Spinal cord (tissue), 10 donors: ENCODE data around the gene RNF40. TPM values are rescaled to one million over a fixed set of nuclear protein-coding genes. Genes with fewer than 3 reads are reported as not detected.

Experiments
- DNase-seq, 6 donors: peaks; one replicate each; pipeline versions ENCODE4 v3.0.0 to v3.0.0-alpha.2; 2013 to 2015; ENCODE audit warnings: low spot score in 6 of 6, low read depth in 4 of 6
- H3K27ac ChIP-seq: one replicate; pipeline ENCODE4 v1.5.1; 2013; ENCODE audit warnings: low read depth, low read length, control low read depth
- H3K27me3 ChIP-seq: one replicate; pipeline ENCODE4 v1.6.1; 2013; ENCODE audit warnings: low read length; ENCODE audit not compliant: control insufficient read depth, insufficient read depth
- H3K36me3 ChIP-seq: one replicate; pipeline ENCODE4 v1.6.1; 2013; ENCODE audit warnings: low read length; ENCODE audit not compliant: control insufficient read depth, insufficient read depth
- H3K4me1 ChIP-seq: one replicate; pipeline ENCODE4 v1.6.1; 2013; ENCODE audit warnings: low read length; ENCODE audit not compliant: control insufficient read depth, insufficient read depth
- H3K4me3 ChIP-seq: one replicate; pipeline ENCODE4 v1.5.1; 2013; ENCODE audit warnings: low read depth, low read length, control low read depth
- H3K9me3 ChIP-seq: one replicate; pipeline ENCODE4 v1.6.1; 2013; ENCODE audit warnings: low read length; ENCODE audit not compliant: control insufficient read depth, insufficient read depth
- WGBS: methylation state at CpG from one replicate; pipeline ENCODE4 v1.1.5; 2013; ENCODE audit warnings: missing lambda C conversion rate; ENCODE audit not compliant: insufficient coverage; 5-methylcytosine and 5-hydroxymethylcytosine counted together
- polyA plus RNA-seq, 2 donors: library from polyadenylated mRNA; unstranded; fragments of 120-200 nt; gene quantifications; one replicate each; pipeline ENCODE4 v1.2.1, GENCODE V29; 2013; ENCODE audit not compliant: insufficient read length in 2 of 2
- total RNA-seq, 2 donors: library from RNA; depleted of rRNA in 1 of 2; stranded (reverse); fragments of 120-200 nt in 1 of 2; fragments of >200 nt in 1 of 2; gene quantifications; one replicate each; pipeline versions ENCODE4 v1.2.3 to v1.2.4, GENCODE V29; 2013 to 2014
- donor health status: healthy.

Gene RNF40
- total and polyA plus RNA-seq, 4 donors: 70.7 to 132 (median 115) TPM

GRCh38 chr16:30760577-30761426, 1.3 kb upstream of the RNF40 start:
- peak overlapping the region; percentile 45 for H3K27ac ChIP-seq
- H3K36me3 ChIP-seq: peaks cover 69% of the 10 kb centered on the region
- peak overlapping the region; percentile 91 for H3K4me3 ChIP-seq
- H3K27me3 ChIP-seq: no peaks in the 10 kb centered on the region
- no peak for DNase-seq
- peaks cover 29% of the 10 kb centered on the region for H3K4me1 ChIP-seq
- WGBS: 21% methylated on average over 24 of the region's 26 CpGs
- no peaks in the 10 kb centered on the region for H3K9me3 ChIP-seq

DNA sequence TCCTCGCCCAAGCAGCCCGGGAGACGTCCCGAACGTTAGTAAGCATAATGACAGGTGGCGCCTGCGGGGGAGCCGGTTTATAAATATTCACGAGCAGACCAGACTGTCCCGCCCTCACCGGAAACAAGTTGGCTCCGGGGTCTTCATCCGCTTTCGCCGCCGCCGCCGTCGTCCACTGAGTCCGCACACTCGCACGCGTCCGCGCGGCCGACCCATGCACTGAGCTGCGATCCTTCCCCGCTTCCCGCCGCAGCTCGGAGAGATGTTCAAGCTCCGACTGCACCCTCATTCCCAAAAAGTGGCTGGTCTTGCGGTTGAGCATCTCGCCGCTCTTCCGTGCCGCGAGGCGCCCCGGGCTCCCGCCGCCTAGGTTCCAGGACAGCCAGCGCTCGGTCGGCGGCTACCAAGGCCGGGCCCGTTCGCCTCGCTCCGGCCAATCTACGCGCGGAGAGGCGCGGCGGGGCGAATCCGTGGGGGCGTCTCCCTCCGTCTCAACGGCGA, 645 bp upstream of the RNF40 start:
- peak in 3 of 6 donors; percentile 12 to 57 (median 53) for DNase-seq
- H3K27me3 ChIP-seq: no peaks in the 10 kb centered on the region
- peaks cover 69% of the 10 kb centered on the region for H3K36me3 ChIP-seq
- H3K4me1 ChIP-seq: peaks cover 29% of the 10 kb centered on the region
- H3K4me3 ChIP-seq: peak overlapping the region; percentile 91
- H3K27ac ChIP-seq: peak overlapping the region; percentile 45
- 0% methylated on average over 64 of the region's 64 CpGs for WGBS
- H3K9me3 ChIP-seq: no peaks in the 10 kb centered on the region

- peaks cover 29% of the 10 kb centered on the region for H3K4me1 ChIP-seq
- no peaks in the 10 kb centered on the region for H3K27me3 ChIP-seq
- DNase-seq: no peak
- H3K36me3 ChIP-seq: peaks cover 69% of the 10 kb centered on the region
- H3K4me3 ChIP-seq: peak overlapping the region; percentile 91
- H3K9me3 ChIP-seq: no peaks in the 10 kb centered on the region
- 73% methylated on average over 11 of the region's 15 CpGs for WGBS
- H3K27ac ChIP-seq: peak overlapping the region; percentile 69
Measured at GRCh38 chr16:30762991-30763725, 1.0 kb downstream of the RNF40 start.

DNA sequence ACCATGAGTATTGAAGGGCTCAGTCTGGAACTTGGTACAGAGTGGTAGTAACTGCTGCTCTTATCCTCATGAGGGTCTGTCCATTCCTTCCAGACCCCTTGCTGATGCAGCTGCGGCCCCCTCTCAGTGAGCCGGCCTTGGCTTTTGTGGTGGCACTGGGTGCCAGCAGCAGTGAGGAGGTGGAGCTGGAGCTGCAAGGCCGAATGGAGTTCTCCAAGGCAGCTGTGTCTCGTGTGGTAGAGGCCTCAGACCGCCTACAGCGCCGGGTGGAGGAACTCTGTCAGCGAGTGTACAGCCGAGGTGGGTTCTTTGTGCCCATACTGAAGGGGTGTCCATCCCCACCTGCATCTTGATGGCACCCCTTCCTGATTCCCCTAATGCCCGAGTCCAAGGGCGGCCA, 2.0 kb downstream of the RNF40 start:
- 96% methylated on average over 11 of the region's 11 CpGs for WGBS
- DNase-seq: no peak
- Histone ChIP-seq H3K27ac (no peak overlapping the region), H3K9me3 (no peaks in the 10 kb centered on the region), H3K36me3 (peaks cover 70% of the 10 kb centered on the region), H3K27me3 (no peaks in the 10 kb centered on the region), H3K4me1 (peaks cover 29% of the 10 kb centered on the region), H3K4me3 (no peak overlapping the region)

- no peak for DNase-seq
Measured at GRCh38 chr16:30764816-30765465, 2.8 kb downstream of the RNF40 start.

GRCh38 chr16:30766206-30766932, 4.2 kb downstream of the RNF40 start:
- H3K27ac ChIP-seq: no peak overlapping the region
- H3K4me3 ChIP-seq: no peak overlapping the region
- 94% methylated on average over 29 of the region's 29 CpGs for WGBS
- peaks cover 15% of the 10 kb centered on the region for H3K4me1 ChIP-seq
- H3K36me3 ChIP-seq: peaks cover 84% of the 10 kb centered on the region
- no peaks in the 10 kb centered on the region for H3K9me3 ChIP-seq
- H3K27me3 ChIP-seq: no peaks in the 10 kb centered on the region
- DNase-seq: no peak

More at GRCh38 chr16:30764816-30765465, 2.8 kb downstream of the RNF40 start:
- peaks cover 74% of the 10 kb centered on the region for H3K36me3 ChIP-seq
- H3K27ac ChIP-seq: no peak overlapping the region
- H3K4me1 ChIP-seq: peaks cover 29% of the 10 kb centered on the region
- no peak overlapping the region for H3K4me3 ChIP-seq
- 99% methylated on average over 10 of the region's 12 CpGs for WGBS
- no peaks in the 10 kb centered on the region for H3K27me3 ChIP-seq
- H3K9me3 ChIP-seq: no peaks in the 10 kb centered on the region

GRCh38 chr16:30766933-30767284, 4.8 kb downstream of the RNF40 start:
- Histone ChIP-seq H3K27me3 (no peaks in the 10 kb centered on the region), H3K4me1 (peaks cover 13% of the 10 kb centered on the region), H3K4me3 (no peak overlapping the region), H3K27ac (no peak overlapping the region), H3K36me3 (peaks cover 89% of the 10 kb centered on the region), H3K9me3 (no peaks in the 10 kb centered on the region)
- no peak for DNase-seq
- WGBS: 84% methylated on average over 3 of the region's 4 CpGs

DNA sequence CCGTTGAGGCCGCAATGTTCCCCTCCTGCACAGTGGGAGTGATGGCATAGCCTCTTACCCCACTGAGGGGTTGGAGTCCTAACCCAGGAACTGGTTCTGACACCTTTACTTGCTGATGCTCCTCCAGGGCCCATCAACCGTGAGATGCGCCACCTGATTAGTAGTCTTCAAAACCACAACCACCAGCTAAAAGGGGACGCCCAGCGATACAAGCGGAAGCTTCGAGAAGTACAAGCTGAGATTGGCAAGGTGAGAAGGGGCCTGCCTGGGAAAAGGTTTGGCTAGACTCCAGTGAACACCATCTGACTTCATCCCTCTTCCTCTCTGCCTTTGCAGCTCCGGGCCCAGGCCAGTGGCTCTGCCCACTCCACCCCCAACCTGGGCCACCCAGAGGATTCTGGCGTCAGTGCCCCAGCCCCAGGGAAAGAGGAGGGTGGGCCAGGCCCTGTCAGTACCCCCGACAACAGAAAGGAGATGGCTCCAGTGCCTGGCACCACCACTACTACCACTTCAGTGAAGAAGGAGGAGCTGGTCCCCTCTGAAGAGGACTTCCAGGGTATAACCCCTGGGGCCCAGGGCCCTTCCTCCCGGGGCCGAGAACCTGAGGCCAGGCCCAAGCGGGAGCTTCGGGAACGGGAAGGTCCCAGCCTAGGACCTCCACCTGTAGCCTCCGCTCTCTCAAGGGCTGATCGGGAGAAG, 5.8 kb downstream of the RNF40 start:
- H3K9me3 ChIP-seq: no peaks in the 10 kb centered on the region
- peaks cover 10% of the 10 kb centered on the region for H3K4me1 ChIP-seq
- H3K4me3 ChIP-seq: no peak overlapping the region
- H3K27ac ChIP-seq: no peak overlapping the region
- WGBS: 97% methylated on average over 11 of the region's 18 CpGs
- H3K27me3 ChIP-seq: no peaks in the 10 kb centered on the region
- H3K36me3 ChIP-seq: peaks cover 98% of the 10 kb centered on the region
- no peak for DNase-seq
